ENCODE results near the gene DHRS13.

DHRS13 gene

DNA sequence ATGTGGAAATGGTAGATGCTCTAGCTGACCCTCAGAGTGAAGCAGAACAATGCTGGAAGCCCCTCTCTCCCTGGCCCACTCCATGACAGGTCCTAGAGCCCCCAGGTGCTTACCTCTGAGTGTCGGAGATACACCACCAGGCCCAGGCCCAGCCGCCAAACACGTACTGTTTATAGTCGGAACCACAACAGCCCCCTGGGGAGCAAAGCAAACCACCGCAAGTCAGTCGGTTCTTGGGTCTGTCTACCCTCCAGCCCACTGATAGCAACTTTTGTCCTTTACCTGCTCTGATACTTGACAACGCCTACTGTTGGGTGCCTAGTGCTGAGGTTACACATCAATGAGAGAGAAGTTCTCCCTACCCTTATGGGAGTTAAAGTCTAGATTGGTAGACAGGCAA lies 14.0 kb downstream of the DHRS13 start:
- Histone ChIP-seq H3K27me3 (ENCODE audit: control insufficient read depth, insufficient read depth, low read length) (no peaks in the 10 kb centered on the region), H3K4me3 (ENCODE audit: low read length) (no peak overlapping the region), H3K4me1 (ENCODE audit: control insufficient read depth, insufficient read depth, low read length) (peaks cover 7% of the 10 kb centered on the region), H3K4me2 (ENCODE audit: low read length) (no peak overlapping the region), H3K9ac (ENCODE audit: low read depth, low read length) (no peak overlapping the region), H3K9me3 (replicated peaks; ENCODE audit: low read length) (no peaks in the 10 kb centered on the region), H3K36me3 (ENCODE audit: insufficient read depth, low read length) (peaks cover 11% of the 10 kb centered on the region)

DNA sequence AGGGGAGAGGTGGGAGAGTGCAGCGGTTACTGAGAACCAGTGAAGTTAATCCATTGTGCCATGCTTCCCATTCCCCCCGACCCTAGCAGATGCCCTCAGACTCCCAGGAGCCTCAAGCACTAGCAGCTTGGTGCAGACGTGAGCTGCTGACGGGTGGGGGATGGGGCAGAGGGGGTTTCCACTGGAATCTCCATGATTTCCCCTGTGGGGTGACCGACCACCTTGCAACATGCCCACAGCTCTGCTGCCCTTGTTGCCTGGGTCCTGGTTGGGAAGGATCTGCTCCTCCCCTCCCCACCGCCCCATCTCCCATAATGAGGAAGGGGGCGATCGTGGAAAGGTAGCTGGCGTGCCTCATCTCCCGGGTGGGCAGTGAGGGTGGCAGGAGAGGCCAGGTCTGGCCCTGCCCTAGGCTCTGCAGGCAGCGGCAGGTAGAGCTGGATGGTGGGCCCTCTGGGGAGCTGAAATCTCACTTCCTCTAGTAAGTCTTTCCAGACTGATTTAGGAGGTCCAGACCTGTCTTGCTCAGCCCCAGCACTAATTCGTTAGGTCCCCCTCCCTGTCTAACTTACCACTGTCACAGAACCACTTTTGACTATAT lies 14.9 kb downstream of the DHRS13 start:
- H3K36me3 ChIP-seq (ENCODE audit: insufficient read depth, low read length): peaks cover 11% of the 10 kb centered on the region
- H3K4me1 ChIP-seq (ENCODE audit: control insufficient read depth, insufficient read depth, low read length): peaks cover 3% of the 10 kb centered on the region
- no peak overlapping the region for H3K4me2 ChIP-seq (ENCODE audit: low read length)
- no peak overlapping the region for H3K4me3 ChIP-seq (ENCODE audit: low read length)
- no peaks in the 10 kb centered on the region for H3K9me3 ChIP-seq (replicated peaks; ENCODE audit: low read length)
- H3K27me3 ChIP-seq (ENCODE audit: control insufficient read depth, insufficient read depth, low read length): no peaks in the 10 kb centered on the region
- no peak overlapping the region for H3K9ac ChIP-seq (ENCODE audit: low read depth, low read length)

DNA sequence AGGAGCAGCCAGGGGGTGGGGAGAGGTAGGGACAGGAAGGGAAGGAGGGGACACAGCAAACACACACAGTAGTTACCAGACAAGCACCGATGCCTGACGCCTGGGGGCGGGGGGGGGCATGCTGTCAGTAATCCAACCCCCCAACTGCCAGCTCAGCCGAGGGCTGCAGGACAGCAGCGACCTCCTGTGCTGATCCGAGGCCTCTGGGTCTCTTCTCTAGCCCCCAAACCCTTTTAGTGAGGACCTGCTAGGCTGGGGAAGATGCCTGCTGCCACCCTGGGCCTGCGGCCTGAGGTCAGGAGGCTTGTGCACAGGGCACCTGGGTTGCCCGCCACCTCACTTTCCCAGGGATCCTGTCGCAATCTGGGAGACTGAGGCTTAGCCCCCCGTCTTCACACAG lies 16.9 kb downstream of the DHRS13 start:
- Histone ChIP-seq H3K9ac (ENCODE audit: low read depth, low read length) (no peak overlapping the region), H3K27me3 (ENCODE audit: control insufficient read depth, insufficient read depth, low read length) (no peaks in the 10 kb centered on the region), H3K4me3 (ENCODE audit: low read length) (no peak overlapping the region), H3K4me2 (ENCODE audit: low read length) (no peak overlapping the region), H3K4me1 (ENCODE audit: control insufficient read depth, insufficient read depth, low read length) (no peaks in the 10 kb centered on the region), H3K36me3 (ENCODE audit: insufficient read depth, low read length) (peaks cover 21% of the 10 kb centered on the region), H3K9me3 (replicated peaks; ENCODE audit: low read length) (no peaks in the 10 kb centered on the region)

DNA sequence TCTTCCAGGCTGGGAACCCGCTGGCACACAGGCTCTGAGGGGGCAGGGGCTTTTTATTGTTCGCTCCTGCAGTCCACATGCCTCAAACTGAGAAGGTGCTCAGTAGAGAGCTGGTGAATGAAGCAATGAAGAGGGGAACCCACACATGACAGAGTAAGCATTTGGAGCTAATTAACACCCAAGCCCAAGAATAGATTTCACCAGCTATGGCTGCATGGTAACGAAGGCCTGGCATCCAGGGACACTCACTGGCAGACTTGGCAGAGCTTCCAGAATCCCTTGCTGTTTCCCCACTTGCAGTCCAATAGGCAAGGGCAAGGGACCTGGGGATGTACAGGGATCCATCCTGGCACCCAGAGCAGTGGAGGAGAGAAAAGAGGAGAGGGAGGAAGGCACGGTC lies 17.5 kb downstream of the DHRS13 start:
- no peak overlapping the region for H3K9ac ChIP-seq (ENCODE audit: low read depth, low read length)
- no peak overlapping the region for H3K4me2 ChIP-seq (ENCODE audit: low read length)
- peaks cover 26% of the 10 kb centered on the region for H3K36me3 ChIP-seq (ENCODE audit: insufficient read depth, low read length)
- no peak overlapping the region for H3K4me3 ChIP-seq (ENCODE audit: low read length)
- H3K4me1 ChIP-seq (ENCODE audit: control insufficient read depth, insufficient read depth, low read length): no peaks in the 10 kb centered on the region
- H3K9me3 ChIP-seq (replicated peaks; ENCODE audit: low read length): no peaks in the 10 kb centered on the region
- no peaks in the 10 kb centered on the region for H3K27me3 ChIP-seq (ENCODE audit: control insufficient read depth, insufficient read depth, low read length)

DNA sequence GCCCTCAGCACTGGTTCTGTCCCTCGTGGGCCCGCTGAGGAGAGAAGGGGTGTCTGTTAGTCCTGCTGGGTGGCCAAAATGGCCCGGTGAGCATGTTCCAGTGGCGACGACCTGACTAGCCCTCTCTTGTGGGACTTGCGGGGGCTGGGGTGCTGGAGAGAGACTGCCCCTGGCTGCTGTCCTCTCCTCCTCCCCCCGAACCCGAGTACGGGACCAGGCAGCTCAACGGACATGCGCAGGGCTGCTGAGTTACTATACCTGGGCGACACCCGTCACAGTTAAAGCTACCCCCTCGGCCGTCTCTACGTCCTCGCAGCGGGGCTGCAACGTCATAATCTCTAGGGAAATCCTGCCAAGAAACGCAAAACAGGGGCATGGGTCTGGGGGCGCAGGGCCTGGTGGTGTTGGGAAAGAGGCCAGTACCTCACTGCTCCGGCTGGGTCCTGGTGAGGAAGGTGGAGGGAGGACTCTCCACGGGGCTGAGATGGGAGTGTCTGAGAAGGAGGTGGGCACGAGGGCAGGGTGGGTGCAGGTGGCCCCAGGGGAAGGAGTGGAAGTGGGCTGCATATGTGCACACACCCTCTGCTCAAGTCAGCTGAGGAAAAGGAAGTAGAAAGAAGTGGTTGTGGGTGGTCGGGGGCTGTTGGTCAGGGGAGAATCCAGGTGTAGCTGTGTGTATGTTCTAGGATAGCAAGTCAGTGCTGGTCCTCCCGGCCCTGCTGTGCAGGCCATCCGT lies 18.7 kb downstream of the DHRS13 start:
- Histone ChIP-seq H3K4me2 (ENCODE audit: low read length) (no peak overlapping the region), H3K4me3 (ENCODE audit: low read length) (no peak overlapping the region), H3K27me3 (ENCODE audit: control insufficient read depth, insufficient read depth, low read length) (no peaks in the 10 kb centered on the region), H3K36me3 (ENCODE audit: insufficient read depth, low read length) (peaks cover 37% of the 10 kb centered on the region), H3K9ac (ENCODE audit: low read depth, low read length) (no peak overlapping the region), H3K4me1 (ENCODE audit: control insufficient read depth, insufficient read depth, low read length) (no peaks in the 10 kb centered on the region), H3K9me3 (replicated peaks; ENCODE audit: low read length) (no peaks in the 10 kb centered on the region)

DNA sequence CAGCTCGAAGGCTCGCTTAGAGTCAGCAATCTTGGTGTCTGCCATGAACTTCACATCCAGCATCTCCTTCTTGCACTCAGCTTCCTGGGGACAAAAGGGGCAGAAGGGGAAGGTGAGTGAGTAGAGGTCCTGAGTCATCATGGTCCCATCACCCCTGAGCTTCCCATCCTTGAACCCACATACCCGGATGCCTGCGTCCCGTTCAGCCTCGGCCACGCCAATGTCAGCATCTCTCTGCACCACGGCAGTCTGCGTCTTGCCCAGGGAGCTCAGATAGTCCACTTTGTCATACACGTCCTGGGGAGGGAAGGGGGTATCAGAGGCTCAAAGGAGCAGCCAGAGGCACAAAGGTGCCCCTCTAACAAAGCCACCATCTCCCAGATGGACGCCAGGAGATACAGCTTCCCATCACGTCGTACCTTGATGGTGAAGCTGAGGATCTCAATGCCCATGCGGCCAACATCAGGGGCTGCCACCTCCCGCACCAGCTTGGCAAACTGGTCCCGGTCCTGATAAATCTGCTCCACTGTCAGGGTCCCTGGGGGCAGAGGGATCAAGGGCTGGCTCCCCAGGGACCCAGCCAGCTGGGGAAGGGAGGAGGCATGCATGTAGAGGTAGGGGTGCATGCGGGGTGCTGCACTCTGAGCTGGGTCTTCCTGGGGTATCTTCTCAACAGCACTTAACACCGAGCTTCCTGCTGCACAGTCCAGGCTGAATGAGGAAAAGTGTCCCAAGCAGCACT lies 20.6 kb downstream of the DHRS13 start:
- no peak overlapping the region for H3K4me3 ChIP-seq (ENCODE audit: low read length)
- no peak overlapping the region for H3K4me2 ChIP-seq (ENCODE audit: low read length)
- H3K27me3 ChIP-seq (ENCODE audit: control insufficient read depth, insufficient read depth, low read length): no peaks in the 10 kb centered on the region
- peaks cover 36% of the 10 kb centered on the region for H3K36me3 ChIP-seq (ENCODE audit: insufficient read depth, low read length)
- H3K9ac ChIP-seq (ENCODE audit: low read depth, low read length): no peak overlapping the region
- no peaks in the 10 kb centered on the region for H3K9me3 ChIP-seq (replicated peaks; ENCODE audit: low read length)
- peaks cover 3% of the 10 kb centered on the region for H3K4me1 ChIP-seq (ENCODE audit: control insufficient read depth, insufficient read depth, low read length)

DNA sequence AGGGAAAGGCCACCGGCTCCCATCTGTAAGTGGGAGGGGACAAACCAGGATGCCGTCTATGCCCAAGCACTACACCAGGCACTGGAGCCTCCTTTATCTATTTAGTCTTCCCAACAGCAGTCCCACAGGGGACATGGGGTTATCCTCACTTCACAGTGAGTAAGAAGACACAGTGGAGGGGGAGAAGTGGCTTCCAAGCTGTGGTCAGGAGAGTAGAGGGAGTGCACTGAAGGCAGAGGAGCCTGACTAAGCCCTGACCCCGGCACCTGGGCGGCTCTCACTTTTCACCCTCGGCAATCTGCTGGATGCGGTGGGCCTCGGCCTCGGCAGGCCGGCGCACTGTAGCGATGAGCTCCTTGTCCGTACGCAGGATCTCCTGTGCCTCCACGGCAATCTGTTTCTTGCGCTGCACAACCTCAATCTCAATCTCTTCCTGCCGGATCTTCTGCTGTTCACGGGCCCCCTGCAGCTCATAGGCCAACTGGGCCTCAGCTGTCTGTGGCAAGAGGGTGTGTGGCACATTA lies 21.3 kb downstream of the DHRS13 start:
- Histone ChIP-seq H3K36me3 (ENCODE audit: insufficient read depth, low read length) (peaks cover 33% of the 10 kb centered on the region), H3K4me3 (ENCODE audit: low read length) (no peak overlapping the region), H3K4me2 (ENCODE audit: low read length) (no peak overlapping the region), H3K4me1 (ENCODE audit: control insufficient read depth, insufficient read depth, low read length) (peaks cover 3% of the 10 kb centered on the region), H3K27me3 (ENCODE audit: control insufficient read depth, insufficient read depth, low read length) (no peaks in the 10 kb centered on the region), H3K9me3 (replicated peaks; ENCODE audit: low read length) (no peaks in the 10 kb centered on the region), H3K9ac (ENCODE audit: low read depth, low read length) (no peak overlapping the region)

DNA sequence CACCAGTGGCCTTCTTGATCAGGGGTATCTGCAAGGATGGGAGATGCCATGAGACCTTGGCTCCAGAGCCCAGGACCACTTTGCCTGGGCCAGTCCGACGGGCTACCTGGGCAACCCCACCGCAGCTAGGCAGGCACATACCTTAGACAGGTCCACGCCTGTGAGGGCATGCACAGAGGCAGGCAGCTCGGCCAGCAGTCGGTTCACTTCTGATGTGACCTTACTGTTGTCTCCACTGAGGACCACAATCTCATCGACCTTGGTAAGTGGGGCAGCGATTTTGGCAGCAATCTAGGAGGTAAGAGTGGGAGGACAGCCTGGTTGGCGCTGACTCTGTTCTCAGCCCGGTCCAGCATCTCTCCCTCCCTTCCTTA lies 22.3 kb downstream of the DHRS13 start:
- H3K4me2 ChIP-seq (ENCODE audit: low read length): no peak overlapping the region
- no peaks in the 10 kb centered on the region for H3K27me3 ChIP-seq (ENCODE audit: control insufficient read depth, insufficient read depth, low read length)
- H3K36me3 ChIP-seq (ENCODE audit: insufficient read depth, low read length): peaks cover 33% of the 10 kb centered on the region
- H3K4me3 ChIP-seq (ENCODE audit: low read length): no peak overlapping the region
- no peaks in the 10 kb centered on the region for H3K9me3 ChIP-seq (replicated peaks; ENCODE audit: low read length)
- peaks cover 3% of the 10 kb centered on the region for H3K4me1 ChIP-seq (ENCODE audit: control insufficient read depth, insufficient read depth, low read length)
- H3K9ac ChIP-seq (ENCODE audit: low read depth, low read length): no peak overlapping the region

DNA sequence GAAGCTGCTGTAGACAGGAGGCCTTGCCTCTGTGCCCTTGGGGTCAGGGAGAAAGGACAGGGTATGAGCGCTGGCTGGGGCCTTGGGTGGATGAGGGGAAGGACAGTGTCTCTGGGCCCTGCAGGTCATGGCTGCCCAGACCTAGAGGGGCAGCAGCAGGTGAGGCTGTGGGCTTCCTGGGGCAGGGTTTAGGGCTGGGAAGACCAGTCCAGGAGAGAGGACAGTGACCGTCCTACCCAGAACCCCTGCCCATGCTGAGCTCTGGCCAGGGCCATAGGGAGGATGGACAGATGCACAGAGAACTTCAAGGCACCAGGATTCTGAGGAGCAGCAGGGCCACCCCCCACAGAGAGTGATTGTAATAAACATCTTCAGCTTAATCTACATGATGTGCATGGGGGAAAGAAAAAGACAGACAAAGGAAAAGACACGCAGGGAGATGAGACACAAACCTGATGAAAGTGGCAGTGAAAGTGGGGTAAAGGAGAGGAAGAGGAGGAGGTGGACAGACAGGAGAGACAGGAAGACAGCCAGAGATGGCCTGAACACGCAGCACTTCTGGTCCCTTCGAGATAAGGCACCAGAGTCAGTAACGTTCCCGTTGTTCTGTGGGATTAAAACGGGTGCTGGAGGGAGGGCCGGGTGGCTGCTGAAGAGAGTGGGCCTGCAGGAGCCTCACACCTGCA lies 22.9 kb downstream of the DHRS13 start:
- Histone ChIP-seq H3K9ac (ENCODE audit: low read depth, low read length) (no peak overlapping the region), H3K4me3 (ENCODE audit: low read length) (no peak overlapping the region), H3K36me3 (ENCODE audit: insufficient read depth, low read length) (peaks cover 33% of the 10 kb centered on the region), H3K4me1 (ENCODE audit: control insufficient read depth, insufficient read depth, low read length) (peaks cover 3% of the 10 kb centered on the region), H3K27me3 (ENCODE audit: control insufficient read depth, insufficient read depth, low read length) (no peaks in the 10 kb centered on the region), H3K9me3 (replicated peaks; ENCODE audit: low read length) (no peaks in the 10 kb centered on the region), H3K4me2 (ENCODE audit: low read length) (no peak overlapping the region)

DNA sequence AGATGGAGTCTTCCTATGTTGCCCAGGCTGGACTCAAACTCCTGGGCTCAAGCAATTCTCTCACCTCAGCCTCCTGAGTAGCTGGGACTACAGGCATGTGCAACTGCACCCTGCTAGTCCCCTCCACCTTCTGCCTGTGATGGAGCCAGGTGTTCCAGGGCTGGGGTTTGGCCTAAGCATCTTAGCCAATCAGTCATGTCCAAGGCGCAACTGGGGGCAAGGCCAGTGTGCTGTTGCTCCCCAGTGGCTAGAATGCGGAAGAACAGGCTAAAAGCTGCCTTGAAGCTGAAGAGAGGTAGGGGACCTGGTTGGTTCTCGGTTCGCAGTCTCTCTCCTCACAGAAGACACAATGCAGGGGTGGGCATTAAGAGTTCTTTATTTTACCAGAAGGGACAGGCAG lies 23.9 kb downstream of the DHRS13 start:
- H3K4me1 ChIP-seq (ENCODE audit: control insufficient read depth, insufficient read depth, low read length): peaks cover 3% of the 10 kb centered on the region
- no peaks in the 10 kb centered on the region for H3K27me3 ChIP-seq (ENCODE audit: control insufficient read depth, insufficient read depth, low read length)
- no peak overlapping the region for H3K4me3 ChIP-seq (ENCODE audit: low read length)
- H3K36me3 ChIP-seq (ENCODE audit: insufficient read depth, low read length): peaks cover 28% of the 10 kb centered on the region
- no peak overlapping the region for H3K9ac ChIP-seq (ENCODE audit: low read depth, low read length)
- H3K9me3 ChIP-seq (replicated peaks; ENCODE audit: low read length): no peaks in the 10 kb centered on the region
- H3K4me2 ChIP-seq (ENCODE audit: low read length): no peak overlapping the region

DNA sequence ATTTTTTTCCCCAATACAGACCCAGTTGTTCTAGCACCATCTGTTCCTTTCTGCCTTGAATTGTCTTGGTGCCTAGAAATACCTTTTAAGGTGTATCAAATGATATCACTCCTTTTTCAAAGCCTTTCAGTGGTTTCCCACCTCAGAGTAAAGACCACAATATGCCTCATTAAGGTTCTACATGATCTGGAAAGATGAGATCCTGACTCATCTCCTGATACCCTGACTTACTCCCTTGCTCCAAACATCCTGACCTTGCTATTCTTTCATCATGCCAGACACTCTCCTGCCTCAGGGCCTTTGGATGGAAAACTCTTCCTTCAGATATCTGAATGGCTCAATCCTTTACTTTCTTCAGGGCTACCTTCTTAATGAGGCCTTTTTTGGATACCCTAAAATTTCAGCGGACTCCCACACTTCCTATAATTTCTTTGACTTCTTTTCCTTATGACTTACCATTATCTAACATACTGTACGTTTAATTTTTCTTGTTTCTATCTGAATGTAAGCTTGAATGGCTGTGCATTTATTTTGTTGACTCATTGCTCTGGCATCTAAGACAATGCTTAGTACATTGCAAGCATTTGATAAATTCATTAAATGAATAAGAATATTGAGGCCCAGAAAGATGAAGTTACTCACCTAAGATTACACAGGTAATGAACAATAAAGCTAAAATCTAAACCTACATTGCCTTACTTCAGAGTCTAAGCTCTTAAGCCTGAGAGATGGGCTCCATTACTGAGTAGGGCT lies 24.5 kb downstream of the DHRS13 start:
- no peaks in the 10 kb centered on the region for H3K27me3 ChIP-seq (ENCODE audit: control insufficient read depth, insufficient read depth, low read length)
- H3K4me3 ChIP-seq (ENCODE audit: low read length): no peak overlapping the region
- H3K36me3 ChIP-seq (ENCODE audit: insufficient read depth, low read length): peaks cover 28% of the 10 kb centered on the region
- H3K9ac ChIP-seq (ENCODE audit: low read depth, low read length): no peak overlapping the region
- H3K4me2 ChIP-seq (ENCODE audit: low read length): no peak overlapping the region
- H3K4me1 ChIP-seq (ENCODE audit: control insufficient read depth, insufficient read depth, low read length): peaks cover 3% of the 10 kb centered on the region
- H3K9me3 ChIP-seq (replicated peaks; ENCODE audit: low read length): no peaks in the 10 kb centered on the region

Measured in skeletal muscle satellite cell (primary cell).